GM23248 (cell line): ENCODE results near the gene CCDC138.

Source experiments
- EZH2 ChIP-seq: fragments of 200-600 bp; sonication (generic); IDR thresholded peaks from 2 replicates; pipeline ENCODE4 v1.6.1; 2018; ENCODE audit warnings: antibody characterized with exemption, mild to moderate bottlenecking; ENCODE audit not compliant: insufficient read depth, poor library complexity, severe bottlenecking
- EZH2phosphoT487 ChIP-seq: fragments of 200-600 bp; sonication (generic); IDR thresholded peaks from 2 replicates; pipeline ENCODE4 v1.6.1; 2018; ENCODE audit warnings: antibody characterized with exemption, moderate library complexity, mild to moderate bottlenecking, low read depth; ENCODE audit not compliant: insufficient read depth

GRCh38 chr2:108845923-108846322 lies 59.4 kb downstream of the CCDC138 start:
- no peak for TF ChIP-seq EZH2
- no peak for TF ChIP-seq EZH2phosphoT487
